ENCODE measurements around the gene TMEM174. TPM values are rescaled to one million over a fixed set of nuclear protein-coding genes. Genes with fewer than 3 reads are reported as not detected.

Gene TMEM174
- total RNA-seq, 1 donor from 2014 or later = not detected

DNA sequence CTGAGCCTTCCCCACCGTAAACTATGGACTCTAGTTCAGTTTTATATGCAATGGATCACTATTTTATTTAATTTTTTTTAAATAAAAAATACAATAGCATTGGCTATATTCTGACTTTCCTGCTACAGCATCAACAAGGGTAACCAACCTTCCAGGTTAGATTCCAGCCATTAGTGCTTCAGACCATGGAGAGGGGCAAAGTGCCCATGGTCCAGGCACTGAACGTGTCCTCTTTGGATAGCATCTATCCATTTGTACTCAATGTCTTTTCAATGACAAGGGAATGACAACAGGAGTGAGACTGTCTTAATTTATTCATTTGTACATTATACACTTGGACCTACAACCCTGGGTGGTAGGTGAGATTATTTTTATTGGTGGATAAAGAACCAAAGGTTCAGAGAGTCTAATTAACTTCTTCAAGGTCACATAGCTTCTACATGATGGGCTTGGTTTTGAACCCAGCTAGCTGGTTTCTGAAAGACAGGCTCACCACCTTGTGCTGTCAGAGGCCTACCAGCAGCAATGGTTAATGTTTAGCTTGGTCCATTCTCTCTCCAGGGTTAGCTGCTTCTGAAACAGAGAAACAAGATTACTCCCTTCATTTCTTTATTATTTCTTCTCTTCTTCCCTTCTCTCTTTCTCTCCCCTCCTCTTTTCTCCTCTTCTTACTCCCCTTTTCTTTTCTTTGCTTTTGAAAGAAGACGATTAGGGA lies 41.1 kb upstream of the TMEM174 start:
- TF ChIP-seq CTCF (IDR thresholded peaks at IDR 0.05; ENCODE audit: insufficient read depth, low read depth, low read length) = no peak
- no peak for TF ChIP-seq EZH2 (IDR thresholded peaks at IDR 0.05; ENCODE audit: insufficient read depth, low read length)
- no peak overlapping the region for H3K9ac ChIP-seq (ENCODE audit: low read length)
- no peaks in the 10 kb centered on the region for H3K79me2 ChIP-seq (ENCODE audit: insufficient read depth, low read length)
- H3K36me3 ChIP-seq (ENCODE audit: insufficient read depth, low read length) = no peaks in the 10 kb centered on the region
- peaks cover 12% of the 10 kb centered on the region for H3K4me1 ChIP-seq (ENCODE audit: insufficient read depth, low read length)
- no peaks in the 10 kb centered on the region for H4K20me1 ChIP-seq (ENCODE audit: insufficient read depth, low read length)
- FAIRE-seq = no peak
- Mint-ChIP-seq H3K4me1 (ENCODE audit: low read depth, unreplicated experiment) (peaks cover 7% of the 10 kb centered on the region), H3K9me3 (ENCODE audit: unreplicated experiment) (no peaks in the 10 kb centered on the region), H3K36me3 (ENCODE audit: low read depth, unreplicated experiment) (no peaks in the 10 kb centered on the region), H3K27ac (ENCODE audit: unreplicated experiment) (no peak overlapping the region), H3K4me3 (ENCODE audit: unreplicated experiment) (no peak overlapping the region), H3K27me3 (ENCODE audit: low read depth, unreplicated experiment) (peaks cover 36% of the 10 kb centered on the region)
- H2AFZ ChIP-seq (ENCODE audit: low read depth, low read length) = no peak overlapping the region
- H3K27ac ChIP-seq (ENCODE audit: low read depth, low read length) = no peak overlapping the region
- H3K9me3 ChIP-seq (ENCODE audit: insufficient read depth, low read depth, low read length) = no peaks in the 10 kb centered on the region
- DNase-seq (ENCODE audit: low read depth) = no peak
- H3K27me3 ChIP-seq (ENCODE audit: insufficient read depth, low read length) = no peaks in the 10 kb centered on the region
- no peak overlapping the region for H3K4me3 ChIP-seq (ENCODE audit: insufficient read depth, low read depth, low read length)
- H3K4me2 ChIP-seq (ENCODE audit: low read length) = no peak overlapping the region

- no peak for FAIRE-seq
- no peak overlapping the region for H2AFZ ChIP-seq (ENCODE audit: low read depth, low read length)
- no peak overlapping the region for H3K27ac ChIP-seq (ENCODE audit: low read depth, low read length)
- no peak overlapping the region for H3K4me2 ChIP-seq (ENCODE audit: low read length)
- H3K27me3 Mint-ChIP-seq (ENCODE audit: low read depth, unreplicated experiment) = peaks cover 36% of the 10 kb centered on the region
- H3K9me3 Mint-ChIP-seq (ENCODE audit: unreplicated experiment) = no peaks in the 10 kb centered on the region
- peaks cover 12% of the 10 kb centered on the region for H3K4me1 ChIP-seq (ENCODE audit: insufficient read depth, low read length)
- no peaks in the 10 kb centered on the region for H3K27me3 ChIP-seq (ENCODE audit: insufficient read depth, low read length)
- no peak for DNase-seq (ENCODE audit: low read depth)
- TF ChIP-seq CTCF (IDR thresholded peaks at IDR 0.05; ENCODE audit: insufficient read depth, low read depth, low read length) (no peak), EZH2 (IDR thresholded peaks at IDR 0.05; ENCODE audit: insufficient read depth, low read length) (no peak)
- no peak overlapping the region for H3K9ac ChIP-seq (ENCODE audit: low read length)
- H3K9me3 ChIP-seq (ENCODE audit: insufficient read depth, low read depth, low read length) = no peaks in the 10 kb centered on the region
- no peak overlapping the region for H3K4me3 ChIP-seq (ENCODE audit: insufficient read depth, low read depth, low read length)
- H3K36me3 ChIP-seq (ENCODE audit: insufficient read depth, low read length) = no peaks in the 10 kb centered on the region
- H4K20me1 ChIP-seq (ENCODE audit: insufficient read depth, low read length) = no peaks in the 10 kb centered on the region
- peaks cover 7% of the 10 kb centered on the region for H3K4me1 Mint-ChIP-seq (ENCODE audit: low read depth, unreplicated experiment)
- no peak overlapping the region for H3K4me3 Mint-ChIP-seq (ENCODE audit: unreplicated experiment)
- H3K79me2 ChIP-seq (ENCODE audit: insufficient read depth, low read length) = no peaks in the 10 kb centered on the region
- H3K36me3 Mint-ChIP-seq (ENCODE audit: low read depth, unreplicated experiment) = no peaks in the 10 kb centered on the region
- H3K27ac Mint-ChIP-seq (ENCODE audit: unreplicated experiment) = no peak overlapping the region
Measured at GRCh38 chr5:73132759-73133158, 40.2 kb upstream of the TMEM174 start.

GRCh38 chr5:73135021-73135420 lies 38.0 kb upstream of the TMEM174 start:
- FAIRE-seq (no peak), DNase-seq (ENCODE audit: low read depth) (no peak)
- Histone ChIP-seq H3K4me3 (ENCODE audit: insufficient read depth, low read depth, low read length) (no peak overlapping the region), H3K9me3 (ENCODE audit: insufficient read depth, low read depth, low read length) (no peaks in the 10 kb centered on the region), H3K36me3 (ENCODE audit: insufficient read depth, low read length) (no peaks in the 10 kb centered on the region), H3K9ac (ENCODE audit: low read length) (no peak overlapping the region), H2AFZ (ENCODE audit: low read depth, low read length) (no peak overlapping the region), H3K4me1 (ENCODE audit: insufficient read depth, low read length) (peaks cover 12% of the 10 kb centered on the region), H4K20me1 (ENCODE audit: insufficient read depth, low read length) (no peaks in the 10 kb centered on the region), H3K4me2 (ENCODE audit: low read length) (no peak overlapping the region), H3K27ac (ENCODE audit: low read depth, low read length) (no peak overlapping the region), H3K79me2 (ENCODE audit: insufficient read depth, low read length) (no peaks in the 10 kb centered on the region), H3K27me3 (ENCODE audit: insufficient read depth, low read length) (no peaks in the 10 kb centered on the region)
- H3K4me3 Mint-ChIP-seq (ENCODE audit: unreplicated experiment) = no peak overlapping the region
- peaks cover 23% of the 10 kb centered on the region for H3K27me3 Mint-ChIP-seq (ENCODE audit: low read depth, unreplicated experiment)
- H3K9me3 Mint-ChIP-seq (ENCODE audit: unreplicated experiment) = no peaks in the 10 kb centered on the region
- TF ChIP-seq EZH2 (IDR thresholded peaks at IDR 0.05; ENCODE audit: insufficient read depth, low read length) (no peak), CTCF (IDR thresholded peaks at IDR 0.05; ENCODE audit: insufficient read depth, low read depth, low read length) (no peak)
- peaks cover 7% of the 10 kb centered on the region for H3K4me1 Mint-ChIP-seq (ENCODE audit: low read depth, unreplicated experiment)
- H3K36me3 Mint-ChIP-seq (ENCODE audit: low read depth, unreplicated experiment) = no peaks in the 10 kb centered on the region
- no peak overlapping the region for H3K27ac Mint-ChIP-seq (ENCODE audit: unreplicated experiment)

Data from astrocyte (in vitro differentiated cells and primary cell).